H1 (cell line): ENCODE measurements around the gene SPPL2A. TPM values are rescaled to one million over a fixed set of nuclear protein-coding genes. Genes with fewer than 3 reads are reported as not detected.

Experiments used
- polyA plus RNA-seq, 7 experiments: library from polyadenylated mRNA; depleted of rRNA in 3 of 7; stranded (reverse) in 5 of 7; unstranded in 2 of 7; fragments of >200 nt in 5 of 7; fragments of 200-250 nt in 2 of 7; gene quantifications; 1 replicate in 5 of 7; 2 replicates in 1 of 7; 4 replicates in 1 of 7; pipeline versions ENCODE4 v1.2.1 to v1.2.3, GENCODE V29; 2011 to 2013; ENCODE audit warnings: missing spikeins in 2 of 7, mixed read lengths in 2 of 7
- total RNA-seq: library from RNA; stranded (reverse); fragmentation: NEBNext Ultra II Directional; extraction: Animal tissue kit (Norgen Biotek cat#: 25700); gene quantifications from 2 replicates; pipeline ENCODE4 v1.2.1, GENCODE V29; 2021
- TF ChIP-seq, protein P1 (sequence below): fragments of 300-600 bp; sonication (generic); IDR thresholded peaks from 2 replicates; pipeline ENCODE4 v1.7.1; 2012; ENCODE audit warnings: low read length, moderate library complexity, mild to moderate bottlenecking, inconsistent platforms; ENCODE audit not compliant: insufficient replicate concordance

SPPL2A gene
- total and polyA plus RNA-seq, 2 of the 8 experiments (the other 6 are each of a cell fraction or from before 2014, with no cell fraction given), result 15.6 to 52.9 TPM

DNA sequence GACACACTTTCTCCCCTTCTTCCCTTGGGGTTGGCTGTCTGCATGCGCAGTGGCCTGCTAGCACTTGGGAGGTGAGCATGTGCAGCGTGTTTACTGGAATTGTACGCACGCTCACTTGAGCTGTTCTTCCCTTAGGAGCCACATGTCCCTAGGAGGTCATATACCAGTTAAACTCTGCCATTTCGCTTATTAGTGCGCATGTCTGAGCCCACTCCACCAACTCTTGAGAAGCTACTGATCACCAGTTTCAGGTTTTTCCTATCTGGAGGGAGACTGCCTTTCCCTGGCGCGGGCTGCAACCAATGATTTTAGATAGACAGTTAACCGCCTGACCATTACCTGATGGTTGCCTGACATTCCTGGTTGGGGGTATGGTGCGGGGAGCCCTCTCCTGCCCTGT lies 47.6 kb upstream of the SPPL2A start (continued):
- TF ChIP-seq, protein P1, sequence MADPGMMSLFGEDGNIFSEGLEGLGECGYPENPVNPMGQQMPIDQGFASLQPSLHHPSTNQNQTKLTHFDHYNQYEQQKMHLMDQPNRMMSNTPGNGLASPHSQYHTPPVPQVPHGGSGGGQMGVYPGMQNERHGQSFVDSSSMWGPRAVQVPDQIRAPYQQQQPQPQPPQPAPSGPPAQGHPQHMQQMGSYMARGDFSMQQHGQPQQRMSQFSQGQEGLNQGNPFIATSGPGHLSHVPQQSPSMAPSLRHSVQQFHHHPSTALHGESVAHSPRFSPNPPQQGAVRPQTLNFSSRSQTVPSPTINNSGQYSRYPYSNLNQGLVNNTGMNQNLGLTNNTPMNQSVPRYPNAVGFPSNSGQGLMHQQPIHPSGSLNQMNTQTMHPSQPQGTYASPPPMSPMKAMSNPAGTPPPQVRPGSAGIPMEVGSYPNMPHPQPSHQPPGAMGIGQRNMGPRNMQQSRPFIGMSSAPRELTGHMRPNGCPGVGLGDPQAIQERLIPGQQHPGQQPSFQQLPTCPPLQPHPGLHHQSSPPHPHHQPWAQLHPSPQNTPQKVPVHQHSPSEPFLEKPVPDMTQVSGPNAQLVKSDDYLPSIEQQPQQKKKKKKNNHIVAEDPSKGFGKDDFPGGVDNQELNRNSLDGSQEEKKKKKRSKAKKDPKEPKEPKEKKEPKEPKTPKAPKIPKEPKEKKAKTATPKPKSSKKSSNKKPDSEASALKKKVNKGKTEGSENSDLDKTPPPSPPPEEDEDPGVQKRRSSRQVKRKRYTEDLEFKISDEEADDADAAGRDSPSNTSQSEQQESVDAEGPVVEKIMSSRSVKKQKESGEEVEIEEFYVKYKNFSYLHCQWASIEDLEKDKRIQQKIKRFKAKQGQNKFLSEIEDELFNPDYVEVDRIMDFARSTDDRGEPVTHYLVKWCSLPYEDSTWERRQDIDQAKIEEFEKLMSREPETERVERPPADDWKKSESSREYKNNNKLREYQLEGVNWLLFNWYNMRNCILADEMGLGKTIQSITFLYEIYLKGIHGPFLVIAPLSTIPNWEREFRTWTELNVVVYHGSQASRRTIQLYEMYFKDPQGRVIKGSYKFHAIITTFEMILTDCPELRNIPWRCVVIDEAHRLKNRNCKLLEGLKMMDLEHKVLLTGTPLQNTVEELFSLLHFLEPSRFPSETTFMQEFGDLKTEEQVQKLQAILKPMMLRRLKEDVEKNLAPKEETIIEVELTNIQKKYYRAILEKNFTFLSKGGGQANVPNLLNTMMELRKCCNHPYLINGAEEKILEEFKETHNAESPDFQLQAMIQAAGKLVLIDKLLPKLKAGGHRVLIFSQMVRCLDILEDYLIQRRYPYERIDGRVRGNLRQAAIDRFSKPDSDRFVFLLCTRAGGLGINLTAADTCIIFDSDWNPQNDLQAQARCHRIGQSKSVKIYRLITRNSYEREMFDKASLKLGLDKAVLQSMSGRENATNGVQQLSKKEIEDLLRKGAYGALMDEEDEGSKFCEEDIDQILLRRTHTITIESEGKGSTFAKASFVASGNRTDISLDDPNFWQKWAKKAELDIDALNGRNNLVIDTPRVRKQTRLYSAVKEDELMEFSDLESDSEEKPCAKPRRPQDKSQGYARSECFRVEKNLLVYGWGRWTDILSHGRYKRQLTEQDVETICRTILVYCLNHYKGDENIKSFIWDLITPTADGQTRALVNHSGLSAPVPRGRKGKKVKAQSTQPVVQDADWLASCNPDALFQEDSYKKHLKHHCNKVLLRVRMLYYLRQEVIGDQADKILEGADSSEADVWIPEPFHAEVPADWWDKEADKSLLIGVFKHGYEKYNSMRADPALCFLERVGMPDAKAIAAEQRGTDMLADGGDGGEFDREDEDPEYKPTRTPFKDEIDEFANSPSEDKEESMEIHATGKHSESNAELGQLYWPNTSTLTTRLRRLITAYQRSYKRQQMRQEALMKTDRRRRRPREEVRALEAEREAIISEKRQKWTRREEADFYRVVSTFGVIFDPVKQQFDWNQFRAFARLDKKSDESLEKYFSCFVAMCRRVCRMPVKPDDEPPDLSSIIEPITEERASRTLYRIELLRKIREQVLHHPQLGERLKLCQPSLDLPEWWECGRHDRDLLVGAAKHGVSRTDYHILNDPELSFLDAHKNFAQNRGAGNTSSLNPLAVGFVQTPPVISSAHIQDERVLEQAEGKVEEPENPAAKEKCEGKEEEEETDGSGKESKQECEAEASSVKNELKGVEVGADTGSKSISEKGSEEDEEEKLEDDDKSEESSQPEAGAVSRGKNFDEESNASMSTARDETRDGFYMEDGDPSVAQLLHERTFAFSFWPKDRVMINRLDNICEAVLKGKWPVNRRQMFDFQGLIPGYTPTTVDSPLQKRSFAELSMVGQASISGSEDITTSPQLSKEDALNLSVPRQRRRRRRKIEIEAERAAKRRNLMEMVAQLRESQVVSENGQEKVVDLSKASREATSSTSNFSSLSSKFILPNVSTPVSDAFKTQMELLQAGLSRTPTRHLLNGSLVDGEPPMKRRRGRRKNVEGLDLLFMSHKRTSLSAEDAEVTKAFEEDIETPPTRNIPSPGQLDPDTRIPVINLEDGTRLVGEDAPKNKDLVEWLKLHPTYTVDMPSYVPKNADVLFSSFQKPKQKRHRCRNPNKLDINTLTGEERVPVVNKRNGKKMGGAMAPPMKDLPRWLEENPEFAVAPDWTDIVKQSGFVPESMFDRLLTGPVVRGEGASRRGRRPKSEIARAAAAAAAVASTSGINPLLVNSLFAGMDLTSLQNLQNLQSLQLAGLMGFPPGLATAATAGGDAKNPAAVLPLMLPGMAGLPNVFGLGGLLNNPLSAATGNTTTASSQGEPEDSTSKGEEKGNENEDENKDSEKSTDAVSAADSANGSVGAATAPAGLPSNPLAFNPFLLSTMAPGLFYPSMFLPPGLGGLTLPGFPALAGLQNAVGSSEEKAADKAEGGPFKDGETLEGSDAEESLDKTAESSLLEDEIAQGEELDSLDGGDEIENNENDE, result no peak
